ENCODE data around the gene TF. TPM values are rescaled to one million over a fixed set of nuclear protein-coding genes. Genes with fewer than 3 reads are reported as not detected.

Gene TF
- total and polyA plus RNA-seq, 2 of the 8 experiments (the other 6 are each of a cell fraction or from before 2014, with no cell fraction given), result 0.02 to 0.26 TPM

GRCh38 chr3:133769536-133769935 is 23.3 kb downstream of the TF start:
- ChIA-PET CTCF (ENCODE audit: partially characterized antibody) (no interaction called here), POLR2A (ENCODE audit: partially characterized antibody) (no interaction called here)
- Histone ChIP-seq H3K23me2 (ENCODE audit: low read depth, low read length) (no peaks in the 10 kb centered on the region), H2BK5ac (ENCODE audit: low read depth, low read length) (no peak overlapping the region), H2BK15ac (ENCODE audit: low read length) (no peak overlapping the region), H3K56ac (replicated peaks; ENCODE audit: insufficient read length, low read depth, low read length) (no peak overlapping the region), H3K9ac (replicated peaks in 1 of 4; ENCODE audit: extremely low read depth in 1 of 4, low read depth in 3 of 4, low read length in 3 of 4) (no peak overlapping the region), H2AK5ac (ENCODE audit: low read depth, low read length) (no peak overlapping the region), H3K79me1 (ENCODE audit: low read depth, low read length) (no peaks in the 10 kb centered on the region), H4K5ac (ENCODE audit: insufficient read length, low read depth, low read length) (no peak overlapping the region), H3K4me2 (ENCODE audit: insufficient read depth in 1 of 2, low read depth in 2 of 2, low read length in 2 of 2) (no peak overlapping the region), H2BK12ac (ENCODE audit: low read depth, low read length) (no peak overlapping the region), H2BK20ac (ENCODE audit: low read length) (no peak overlapping the region), H3K9me3 (ENCODE audit: insufficient read depth in 2 of 2, low read depth in 1 of 2, low read length in 1 of 2) (no peaks in the 10 kb centered on the region), H3K18ac (ENCODE audit: extremely low read depth, low read length) (no peak overlapping the region), H4K8ac (ENCODE audit: extremely low read depth, insufficient read depth, low read length) (no peak overlapping the region), H4K91ac (replicated peaks; ENCODE audit: insufficient read length, low read length) (no peak overlapping the region), H3K27ac (ENCODE audit: low read depth, low read length) (no peak overlapping the region), H3K4me1 (replicated peaks in 1 of 4; ENCODE audit: control insufficient read depth in 3 of 4, insufficient read depth in 4 of 4, low read length in 3 of 4) (no peaks in the 10 kb centered on the region), H2BK120ac (replicated peaks; ENCODE audit: low read depth, low read length) (no peak overlapping the region), H3K79me2 (ENCODE audit: control insufficient read depth in 1 of 2, insufficient read depth in 2 of 2, low read length in 2 of 2) (no peaks in the 10 kb centered on the region), H3K23ac (ENCODE audit: insufficient read length) (no peak overlapping the region), H3K27me3 (replicated peaks in 1 of 4; ENCODE audit: control insufficient read depth in 3 of 4, extremely low read depth in 1 of 4, insufficient read depth in 3 of 4, low read length in 3 of 4) (no peaks in the 10 kb centered on the region), H3K4me3 (ENCODE audit: extremely low read depth in 1 of 4, insufficient read depth in 2 of 4, low read depth in 3 of 4, low read length in 4 of 4) (no peak overlapping the region), H2AFZ (ENCODE audit: low read length) (no peak overlapping the region), H3K36me3 (ENCODE audit: control insufficient read depth in 2 of 4, insufficient read depth in 4 of 4, low read length in 3 of 4) (no peaks in the 10 kb centered on the region), H3K14ac (ENCODE audit: insufficient read length) (no peak overlapping the region), H3K4ac (replicated peaks; ENCODE audit: insufficient read length, low read depth, low read length) (no peak overlapping the region), H4K20me1 (replicated peaks in 1 of 2; ENCODE audit: control insufficient read depth in 1 of 2, insufficient read depth in 2 of 2, low read length in 2 of 2) (no peaks in the 10 kb centered on the region)
- DNase-seq (ENCODE audit: low read depth in 1 of 2, low spot score in 2 of 2) (no peak), FAIRE-seq (no peak)
- WGBS, 2 experiments (ENCODE audit: extremely low coverage in 1 of 2, insufficient coverage in 1 of 2, insufficient read length in 1 of 2, insufficient replicate concordance in 2 of 2, low coverage in 1 of 2, low lambda C conversion rate in 2 of 2, missing lambda C conversion rate in 1 of 2), result 86% methylated on average over 3 of the region's 3 CpGs; no CpG with 5 or more reads in 1 of the 2 experiments
- TF ChIP-seq CHD2 (IDR thresholded peaks at IDR 0.05; ENCODE audit: low read length) (no peak), CTBP2 (IDR thresholded peaks at IDR 0.05; ENCODE audit: borderline replicate concordance, insufficient read depth, insufficient read length, low read length) (no peak), BACH1 (IDR thresholded peaks at IDR 0.05; ENCODE audit: low read length) (no peak), SIN3A (conservative IDR thresholded peaks at IDR 0.05 in 1 of 2, IDR thresholded peaks at IDR 0.05 in 1 of 2; ENCODE audit: low read depth in 1 of 2, low read length in 2 of 2) (no peak), KDM4A (IDR thresholded peaks at IDR 0.05; ENCODE audit: low read depth, low read length, severe bottlenecking) (no peak), ASH2L (IDR thresholded peaks at IDR 0.05; ENCODE audit: low read length) (no peak), FOSL1 (IDR thresholded peaks at IDR 0.05; ENCODE audit: insufficient read depth, low read depth, low read length) (no peak), TBP (IDR thresholded peaks at IDR 0.05; ENCODE audit: low read depth, low read length) (no peak), SIX5 (IDR thresholded peaks at IDR 0.05; ENCODE audit: low read depth, low read length) (no peak), JUND (IDR thresholded peaks at IDR 0.05; ENCODE audit: low read length) (no peak), POU5F1 (IDR thresholded peaks at IDR 0.05; ENCODE audit: low read depth, low read length) (no peak), SP2 (IDR thresholded peaks at IDR 0.05; ENCODE audit: low read length) (no peak), EP300 (IDR thresholded peaks at IDR 0.05; ENCODE audit: borderline replicate concordance in 1 of 2, low read depth in 2 of 2, low read length in 2 of 2) (no peak), TAF7 (optimal IDR thresholded peaks at IDR 0.05; ENCODE audit: borderline replicate concordance, low read depth, low read length) (no peak), CHD1 (IDR thresholded peaks at IDR 0.05; ENCODE audit: low read depth, low read length) (no peak), POLR2AphosphoS5 (IDR thresholded peaks at IDR 0.05; ENCODE audit: low read depth, low read length) (no peak)
